NCI-H774 (cell line): ENCODE measurements around the gene PHOSPHO1.
A peak's percentile ranks its signal among the peaks of the same experiment; 100 is the strongest.
"Not testable (repeated sequence)": the region's sequence is repeated elsewhere in the genome, so short reads cannot be mapped to it uniquely, and the experiment has no call there.

Experiments used
- DNase-seq: peaks from one replicate; lab custom pipeline; 2025; lab: John Stamatoyannopoulos, UW

PHOSPHO1 gene

DNA sequence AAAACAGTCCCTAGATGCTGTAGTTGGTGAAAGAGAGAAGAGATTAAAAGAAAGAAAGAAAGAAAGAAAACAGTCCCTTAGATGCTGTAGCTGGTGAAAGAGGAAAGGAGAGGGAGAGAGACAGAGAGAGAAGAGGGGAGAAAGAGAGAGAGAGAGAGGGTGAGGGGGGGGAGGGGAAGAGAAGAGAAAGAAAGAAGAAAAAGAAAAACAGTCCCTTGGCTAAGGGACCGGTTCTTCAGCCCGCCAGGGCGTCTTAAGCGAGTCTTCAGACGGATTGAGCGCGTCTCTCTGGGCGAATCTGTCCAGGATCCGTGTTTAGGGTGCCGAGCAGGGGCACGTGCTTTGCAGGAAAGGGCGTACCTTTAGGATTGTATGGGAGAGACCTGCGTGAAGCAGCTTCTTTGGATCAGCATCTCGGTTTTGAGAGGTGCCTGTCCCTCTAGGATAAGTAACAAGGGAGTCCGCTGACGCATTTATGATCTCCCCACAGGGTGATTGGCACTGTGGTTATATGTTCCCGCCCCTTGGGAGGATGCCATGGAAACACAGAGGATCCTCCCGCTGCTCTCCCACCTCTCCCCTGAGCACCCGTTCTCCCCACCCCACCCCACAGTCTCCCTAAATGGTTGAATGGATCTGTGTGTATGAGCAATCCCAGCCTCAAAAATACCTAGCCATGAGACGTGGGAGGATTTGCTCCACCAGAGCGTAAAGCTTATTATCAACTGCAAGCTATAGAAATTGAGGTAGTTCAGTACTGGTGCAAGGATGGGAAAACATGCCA, 36.9 kb downstream of the PHOSPHO1 start:
- DNase-seq, result peak; percentile 11

DNA sequence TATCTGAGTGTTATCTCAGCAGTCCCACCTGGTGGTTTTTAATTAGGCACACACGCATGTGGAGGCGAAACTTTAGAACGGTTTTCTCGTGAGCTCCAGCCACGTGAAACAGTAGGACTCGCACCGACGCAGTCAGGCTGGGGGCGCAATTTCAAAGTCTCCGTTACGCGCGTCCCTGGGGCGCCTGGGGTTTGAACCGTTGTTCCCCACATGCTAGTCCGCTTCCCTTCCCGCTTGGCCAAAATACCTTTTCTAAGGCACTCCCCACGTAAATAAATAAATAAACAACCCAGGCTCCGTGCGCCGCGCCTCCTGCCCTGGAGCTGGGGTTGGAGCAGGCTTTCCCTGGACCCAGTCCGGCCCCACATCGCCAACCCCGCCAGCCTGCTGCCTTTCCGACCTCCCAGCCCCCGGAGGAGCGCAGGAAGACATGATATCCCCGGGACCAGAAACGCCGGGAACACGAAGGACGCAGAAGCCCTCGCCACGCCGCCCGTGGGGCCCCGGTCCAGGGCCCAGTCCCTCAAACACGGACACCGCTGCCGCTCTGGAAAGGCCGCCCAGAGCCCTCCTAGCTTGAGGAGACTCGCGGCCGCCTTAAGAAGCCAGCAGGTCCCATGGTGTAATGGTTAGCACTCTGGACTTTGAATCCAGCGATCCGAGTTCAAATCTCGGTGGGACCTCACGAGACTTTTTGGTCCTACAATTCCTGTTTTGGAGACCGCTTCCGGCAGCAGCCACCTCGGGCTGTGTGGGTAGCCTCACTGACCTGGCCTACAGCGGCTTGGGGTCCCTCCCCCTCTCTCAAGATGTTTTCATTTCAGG, 38.5 kb downstream of the PHOSPHO1 start:
- DNase-seq, result peak; percentile 88

DNA sequence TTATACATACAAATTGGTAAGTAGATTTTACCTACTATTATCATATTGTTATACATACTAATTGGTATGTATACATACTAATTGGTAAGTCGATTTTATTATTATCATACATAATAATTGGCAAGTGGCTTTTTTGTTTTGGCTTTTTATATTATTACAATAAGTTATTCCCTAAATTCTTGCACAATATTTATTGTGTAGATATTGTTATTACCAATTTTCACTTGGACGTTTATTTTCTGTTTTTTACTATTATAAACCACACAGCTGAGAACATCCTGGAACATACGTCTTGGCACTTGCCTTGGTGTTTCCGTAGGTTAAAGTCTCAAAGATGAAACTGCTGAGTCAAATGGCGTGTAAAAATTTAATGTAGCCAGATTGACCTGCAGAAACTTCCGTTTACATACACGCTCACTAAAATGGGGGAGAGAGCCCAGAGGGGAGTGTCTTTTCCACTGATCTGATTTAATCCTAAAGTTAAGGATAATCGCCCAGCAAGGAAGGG, 39.1 kb downstream of the PHOSPHO1 start:
- no peak for DNase-seq

DNA sequence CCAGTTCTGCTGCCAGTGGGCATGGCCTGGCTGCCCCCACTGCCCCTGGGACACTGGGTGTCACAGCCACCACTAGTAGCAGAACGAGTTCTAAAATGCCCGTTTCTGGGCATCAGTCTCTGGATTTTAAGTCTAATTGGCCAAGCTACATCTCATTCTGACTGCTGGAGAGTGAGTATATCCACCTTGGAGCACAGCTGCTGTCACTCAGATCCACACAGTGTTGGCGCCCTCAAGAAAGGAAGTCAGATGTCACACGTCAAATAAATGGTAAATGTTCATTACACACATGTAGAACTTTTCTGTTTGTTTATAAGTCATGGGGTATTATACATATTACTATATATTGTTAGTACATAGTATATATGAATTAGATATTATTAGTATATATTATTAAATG, 39.7 kb downstream of the PHOSPHO1 start:
- DNase-seq, result no peak

DNA sequence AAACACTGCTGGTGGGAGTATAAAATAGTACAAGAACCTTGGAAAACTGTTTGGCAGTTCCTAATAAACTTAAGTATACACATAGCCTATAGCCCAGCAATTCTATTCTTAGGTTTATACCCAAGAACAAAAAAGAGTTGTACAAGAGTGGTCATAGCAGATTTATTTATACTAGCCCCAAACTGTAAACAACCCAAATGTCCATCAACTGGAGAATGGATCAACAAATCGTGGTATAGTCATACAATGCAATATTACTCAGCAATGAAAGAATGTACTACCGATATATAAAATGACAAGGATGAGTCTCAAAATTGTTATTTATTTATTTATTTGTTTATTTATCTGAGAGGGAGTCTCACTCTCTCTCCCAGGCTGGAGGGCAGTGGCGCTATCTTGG, 43.3 kb downstream of the PHOSPHO1 start:
- DNase-seq, result no peak

DNA sequence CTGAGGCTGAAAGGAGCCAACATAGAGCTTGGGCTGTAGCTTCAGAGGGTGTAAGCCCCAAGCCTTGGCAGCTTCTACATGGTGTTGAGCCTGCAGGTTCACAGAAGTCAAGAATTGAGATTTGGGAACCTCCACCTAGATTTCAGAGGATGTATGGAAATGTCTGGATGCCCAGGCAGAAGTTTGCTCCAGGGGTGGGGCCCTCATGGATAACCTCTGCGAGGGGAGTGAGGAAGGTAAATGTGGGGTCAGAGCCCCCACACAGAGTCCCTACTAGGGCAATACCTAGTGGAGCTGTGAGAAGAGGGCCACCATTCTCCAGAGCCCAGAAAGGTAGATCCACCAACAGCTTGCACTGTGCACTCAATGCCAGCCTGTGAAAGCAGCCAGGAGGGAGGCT, 45.2 kb downstream of the PHOSPHO1 start:
- DNase-seq, result not testable (repeated sequence)

DNA sequence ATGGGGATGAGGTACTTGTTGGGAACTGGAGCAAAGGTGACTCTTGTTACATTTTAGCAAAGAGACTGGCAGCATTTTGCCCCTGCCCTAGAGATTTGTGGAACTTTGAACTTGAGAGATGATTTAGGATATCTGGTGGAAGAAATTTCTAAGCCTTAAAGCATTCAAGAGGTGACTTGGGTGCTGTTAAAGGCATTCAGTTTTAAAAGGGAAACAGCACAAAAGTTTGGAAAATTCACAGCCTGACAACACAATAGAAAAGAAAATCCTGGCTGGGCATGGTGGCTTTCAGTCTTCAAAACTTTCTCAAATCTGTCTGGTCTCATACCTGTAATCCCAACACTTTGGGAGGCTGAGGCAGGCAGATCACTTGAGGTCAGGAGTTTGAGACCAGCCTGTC, 46.1 kb downstream of the PHOSPHO1 start:
- DNase-seq, result not testable (repeated sequence)

DNA sequence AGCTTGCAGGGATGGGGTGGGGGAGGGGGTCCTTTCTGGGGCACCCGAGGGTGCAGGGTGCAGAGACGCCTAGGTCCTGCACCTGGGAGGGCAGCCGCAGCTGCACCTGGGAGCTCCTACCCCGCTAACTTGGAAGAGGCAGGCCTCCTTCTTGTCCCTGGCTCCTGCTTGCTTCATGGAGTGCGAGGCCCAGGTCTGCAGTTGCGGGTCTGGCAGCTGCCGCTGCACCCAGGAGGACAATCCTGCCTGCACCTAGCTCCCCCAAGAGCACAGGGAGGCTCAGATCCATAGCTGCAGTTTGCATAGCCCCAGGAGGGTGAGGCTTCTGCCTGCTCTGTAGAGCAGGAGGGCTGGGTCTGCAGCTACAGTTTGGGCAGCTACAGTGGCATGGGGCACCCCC, 46.8 kb downstream of the PHOSPHO1 start:
- no peak for DNase-seq

DNA sequence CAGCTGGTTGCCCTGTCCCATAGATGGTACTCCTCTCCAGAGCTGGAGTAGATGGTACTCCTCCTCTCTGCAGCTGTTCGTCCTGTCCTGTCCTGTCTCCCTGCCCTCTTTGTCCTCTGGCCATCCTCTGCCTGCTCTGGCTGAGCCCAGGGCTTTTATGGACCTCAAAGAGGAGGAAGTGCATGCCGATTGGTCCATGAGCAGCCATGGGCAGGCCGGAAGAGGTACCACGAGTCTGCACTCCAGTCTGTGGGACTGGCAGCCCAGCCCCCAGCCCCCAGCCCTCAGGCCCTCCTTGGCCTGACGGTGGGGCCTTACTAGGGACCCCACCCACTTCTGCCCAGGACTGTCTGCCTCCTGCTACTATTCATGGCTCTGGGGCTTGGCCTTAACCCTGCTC, 47.2 kb downstream of the PHOSPHO1 start:
- DNase-seq, result no peak

DNA sequence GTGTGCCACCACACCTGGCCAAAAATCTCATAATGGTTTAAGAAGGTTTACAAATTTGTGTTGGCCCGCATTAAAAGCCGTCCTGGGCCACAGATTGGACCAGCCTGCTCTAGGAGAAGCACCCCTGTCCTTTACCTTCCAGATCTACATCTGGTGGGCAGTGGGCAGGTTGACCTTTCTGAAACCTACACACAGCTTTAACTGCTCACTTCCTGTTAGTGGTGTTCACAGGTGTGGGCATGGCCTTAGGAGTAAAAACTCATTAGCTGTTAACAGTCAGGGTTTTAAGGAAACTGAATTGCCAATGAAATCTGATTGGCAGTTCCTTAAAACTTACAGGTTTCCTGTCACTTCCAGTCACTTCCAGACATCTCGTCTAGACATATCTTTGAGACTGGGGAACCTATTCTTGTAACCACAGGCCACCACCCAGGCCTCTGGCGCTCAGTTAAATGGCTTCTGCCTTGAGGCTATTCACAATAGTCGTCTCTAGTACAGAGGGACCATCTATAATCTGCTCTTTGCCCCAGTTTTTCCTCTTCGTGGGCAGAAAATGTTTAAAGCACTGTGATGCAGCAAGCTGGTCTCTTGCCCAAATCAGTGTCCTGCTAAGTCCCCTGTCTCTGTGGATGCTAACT, 49.5 kb downstream of the PHOSPHO1 start:
- no peak for DNase-seq

DNA sequence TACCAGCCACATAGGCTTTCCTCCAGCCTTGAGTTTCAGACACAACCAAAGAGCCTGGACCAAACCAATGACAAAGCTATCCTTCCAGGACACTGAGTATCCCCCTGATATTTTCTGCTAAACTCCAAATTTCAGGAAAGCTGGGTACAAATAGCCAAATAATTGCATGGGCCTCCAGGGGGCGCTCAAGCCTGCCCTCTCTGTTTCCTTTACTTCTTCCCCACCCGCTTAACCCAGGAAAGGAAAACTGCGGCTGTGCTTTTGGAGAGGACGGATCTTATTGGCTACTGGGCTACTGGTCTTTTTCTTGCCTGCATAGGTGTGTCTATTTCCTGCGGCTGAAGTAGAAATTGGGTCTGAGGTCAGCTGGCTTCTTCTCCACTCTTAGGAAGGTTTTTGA, 50.3 kb downstream of the PHOSPHO1 start:
- peak; percentile 41 for DNase-seq

DNA sequence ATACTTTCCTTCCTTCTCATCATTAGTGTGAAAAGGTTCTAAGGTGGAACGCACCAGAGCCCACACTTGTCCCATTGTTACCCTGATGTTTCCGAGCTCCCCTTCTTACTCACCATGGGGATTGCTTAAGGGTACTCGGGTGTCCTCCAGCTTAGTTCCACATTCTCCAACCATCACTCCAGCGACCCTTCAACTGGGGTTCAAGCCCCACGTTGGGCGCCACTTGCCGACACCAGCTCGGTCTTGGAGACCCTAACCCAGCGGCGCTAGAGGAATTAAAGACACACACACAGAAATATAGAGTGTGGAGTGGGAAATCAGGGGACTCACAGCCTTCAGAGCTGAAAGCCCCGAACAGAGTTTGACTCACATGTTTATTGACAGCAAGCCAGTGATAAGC, 54.6 kb downstream of the PHOSPHO1 start:
- DNase-seq, result not testable (repeated sequence)
